ENCODE data around the gene STRAP. TPM values are rescaled to one million over a fixed set of nuclear protein-coding genes. Genes with fewer than 3 reads are reported as not detected.

The STRAP gene
- total and polyA plus RNA-seq, 2 of the 8 experiments (the other 6 are each of a cell fraction or from before 2014, with no cell fraction given) = 107 to 251 TPM

- no peak overlapping the region for H3K56ac ChIP-seq (replicated peaks; ENCODE audit: insufficient read length, low read depth, low read length)
- no peak overlapping the region for H3K9ac ChIP-seq (replicated peaks in 1 of 4; ENCODE audit: extremely low read depth in 1 of 4, low read depth in 3 of 4, low read length in 3 of 4)
- H3K18ac ChIP-seq (ENCODE audit: extremely low read depth, low read length) = no peak overlapping the region
- H2BK15ac ChIP-seq (ENCODE audit: low read length) = no peak overlapping the region
- no peak overlapping the region for H4K8ac ChIP-seq (ENCODE audit: extremely low read depth, insufficient read depth, low read length)
- WGBS, 2 experiments (ENCODE audit: extremely low coverage in 1 of 2, insufficient coverage in 1 of 2, insufficient read length in 1 of 2, insufficient replicate concordance in 2 of 2, low coverage in 1 of 2, low lambda C conversion rate in 2 of 2, missing lambda C conversion rate in 1 of 2) = 95% methylated on average over 3 of the region's 3 CpGs; no CpG with 5 or more reads in 1 of the 2 experiments
- H3K4ac ChIP-seq (replicated peaks; ENCODE audit: insufficient read length, low read depth, low read length) = no peak overlapping the region
- POLR2A ChIA-PET (ENCODE audit: partially characterized antibody) = no interaction called here
- H3K14ac ChIP-seq (ENCODE audit: insufficient read length) = no peak overlapping the region
- H3K79me2 ChIP-seq (ENCODE audit: control insufficient read depth in 1 of 2, insufficient read depth in 2 of 2, low read length in 2 of 2) = peaks cover 14 to 19% of the 10 kb centered on the region in 2 experiments
- no peak overlapping the region for H2BK120ac ChIP-seq (replicated peaks; ENCODE audit: low read depth, low read length)
- H4K91ac ChIP-seq (replicated peaks; ENCODE audit: insufficient read length, low read length) = no peak overlapping the region
- H3K79me1 ChIP-seq (ENCODE audit: low read depth, low read length) = no peaks in the 10 kb centered on the region
- H3K23ac ChIP-seq (ENCODE audit: insufficient read length) = no peak overlapping the region
- H3K36me3 ChIP-seq (ENCODE audit: control insufficient read depth in 2 of 4, insufficient read depth in 4 of 4, low read length in 3 of 4) = peaks cover 0 to 9% (median 0%) of the 10 kb centered on the region in 4 experiments; a peak in 1 of 8 replicates
- no peak for TF ChIP-seq RAD21 (IDR thresholded peaks at IDR 0.05 in 1 of 2, conservative IDR thresholded peaks at IDR 0.05 in 1 of 2; ENCODE audit: low read depth in 2 of 2, low read length in 2 of 2)
- no peak for TF ChIP-seq GABPA (IDR thresholded peaks at IDR 0.05; ENCODE audit: borderline replicate concordance, insufficient read depth, low read length)
- TF ChIP-seq TCF12 (IDR thresholded peaks at IDR 0.05; ENCODE audit: low read depth, low read length) = no peak
- TF ChIP-seq NANOG (IDR thresholded peaks at IDR 0.05; ENCODE audit: insufficient read depth, low read depth, low read length, poor library complexity, severe bottlenecking) = no peak
- no peak for TF ChIP-seq CEBPB (IDR thresholded peaks at IDR 0.05; ENCODE audit: low read depth, low read length)
- TF ChIP-seq YY1 (IDR thresholded peaks at IDR 0.05; ENCODE audit: low read depth, low read length) = no peak
- TF ChIP-seq CBX5 (IDR thresholded peaks at IDR 0.05; ENCODE audit: low read depth, low read length) = no peak
- no peak for TF ChIP-seq CBX8 (IDR thresholded peaks at IDR 0.05; ENCODE audit: borderline replicate concordance, low read depth, low read length)
- TF ChIP-seq CHD1 (IDR thresholded peaks at IDR 0.05; ENCODE audit: low read depth, low read length) = no peak
- no peak for TF ChIP-seq CREB1 (IDR thresholded peaks at IDR 0.05)
- no peak for TF ChIP-seq HDAC2 (IDR thresholded peaks at IDR 0.05; ENCODE audit: borderline replicate concordance in 1 of 2, low read depth in 2 of 2, low read length in 2 of 2)
- no peak overlapping the region for H2AFZ ChIP-seq (ENCODE audit: low read length)
- no peak overlapping the region for H3K27ac ChIP-seq (ENCODE audit: low read depth, low read length)
- H3K4me3 ChIP-seq (ENCODE audit: extremely low read depth in 1 of 4, insufficient read depth in 2 of 4, low read depth in 3 of 4, low read length in 4 of 4) = no peak overlapping the region
- H2BK5ac ChIP-seq (ENCODE audit: low read depth, low read length) = no peak overlapping the region
- H2BK20ac ChIP-seq (ENCODE audit: low read length) = no peak overlapping the region
- FAIRE-seq (no peak), DNase-seq (ENCODE audit: low read depth in 1 of 2, low spot score in 2 of 2) (no peak)
- peaks cover 0 to 4% (median 2%) of the 10 kb centered on the region in 4 experiments; a peak in 2 of 7 replicates for H3K4me1 ChIP-seq (replicated peaks in 1 of 4; ENCODE audit: control insufficient read depth in 3 of 4, insufficient read depth in 4 of 4, low read length in 3 of 4)
- H2BK12ac ChIP-seq (ENCODE audit: low read depth, low read length) = no peak overlapping the region
- H3K4me2 ChIP-seq (ENCODE audit: insufficient read depth in 1 of 2, low read depth in 2 of 2, low read length in 2 of 2) = no peak overlapping the region
- CTCF ChIA-PET (ENCODE audit: partially characterized antibody) = no interaction called here
- H3K9me3 ChIP-seq (ENCODE audit: insufficient read depth in 2 of 2, low read depth in 1 of 2, low read length in 1 of 2) = 0 out of 4 replicates have a peak, but pooled peaks cover 0 to 4% of the 10 kb centered on the region in 2 experiments
- peaks cover 4% of the 10 kb centered on the region in 2 experiments for H4K20me1 ChIP-seq (replicated peaks in 1 of 2; ENCODE audit: control insufficient read depth in 1 of 2, insufficient read depth in 2 of 2, low read length in 2 of 2)
- no peak overlapping the region for H4K5ac ChIP-seq (ENCODE audit: insufficient read length, low read depth, low read length)
- H2AK5ac ChIP-seq (ENCODE audit: low read depth, low read length) = no peak overlapping the region
- 0 out of 2 replicates have a peak, but pooled peaks cover 2% of the 10 kb centered on the region for H3K23me2 ChIP-seq (ENCODE audit: low read depth, low read length)
- H3K27me3 ChIP-seq (replicated peaks in 1 of 4; ENCODE audit: control insufficient read depth in 3 of 4, extremely low read depth in 1 of 4, insufficient read depth in 3 of 4, low read length in 3 of 4) = no peaks in the 10 kb centered on the region
Measured at GRCh38 chr12:15879413-15879812, 2.8 kb upstream of the STRAP start.

Measured in H1 (cell line).